Left ventricle myocardium inferior (tissue), 1 donor: ENCODE results near the gene DTX3L. TPM values are rescaled to one million over a fixed set of nuclear protein-coding genes. Genes with fewer than 3 reads are reported as not detected.

Source experiments
- DNase-seq: peaks from one replicate; pipeline ENCODE4 v3.0.0-alpha.2; 2020
- H3K27ac ChIP-seq: fragments of 200-600 bp; replicated peaks from 2 replicates; pipeline ENCODE4 v1.8.0; 2021
- H3K27me3 ChIP-seq: fragments of 200-600 bp; 2 replicates; pipeline ENCODE4 v1.8.0; 2021; ENCODE audit warnings: low read depth
- H3K36me3 ChIP-seq: fragments of 200-600 bp; 2 replicates; pipeline ENCODE4 v1.8.0; 2021
- H3K4me1 ChIP-seq: fragments of 200-600 bp; 2 replicates; pipeline ENCODE4 v1.8.0; 2021
- H3K4me3 ChIP-seq: fragments of 200-600 bp; 2 replicates; pipeline ENCODE4 v1.8.0; 2021; ENCODE audit warnings: mild to moderate bottlenecking, moderate library complexity
- H3K9me3 ChIP-seq: fragments of 200-600 bp; replicated peaks from 2 replicates; pipeline ENCODE4 v1.8.0; 2021
- intact Hi-C: fragments of 100-400 bp; cut with micrococcal nuclease; formaldehyde crosslinking; loops from one replicate; pipeline ENCODE4 v1.11.0; 2022
- long read RNA-seq: library from polyadenylated mRNA; unstranded; transcript quantifications from one replicate; pipeline ENCODE4 v2.0.0, GENCODE V29; 2021
- total RNA-seq: library from RNA; stranded (reverse); fragmentation: NEBNext Ultra II Directional; extraction: Animal tissue kit (Norgen Biotek cat#: 25700); gene quantifications from one replicate; pipeline ENCODE4 v1.2.1, GENCODE V29; 2021
- TF ChIP-seq, protein P1 (sequence below): fragments of 200-600 bp; IDR thresholded peaks from 2 replicates; pipeline ENCODE4 v1.8.0; 2021; ENCODE audit warnings: antibody characterized with exemption, mild to moderate bottlenecking, borderline replicate concordance
- donor health status: DM: no; HTN: yes; CAD: no; lungs with severe emphysema.

Gene DTX3L
- total RNA-seq, result 13.6 TPM
- long read RNA-seq, full-length matches to known transcripts, result 4 of 12 reads
- long read RNA-seq, partial matches to known transcripts, result 0 of 12 reads
- long read RNA-seq, other reads (novel, unspliced or antisense), result 8 of 12 reads

DNA sequence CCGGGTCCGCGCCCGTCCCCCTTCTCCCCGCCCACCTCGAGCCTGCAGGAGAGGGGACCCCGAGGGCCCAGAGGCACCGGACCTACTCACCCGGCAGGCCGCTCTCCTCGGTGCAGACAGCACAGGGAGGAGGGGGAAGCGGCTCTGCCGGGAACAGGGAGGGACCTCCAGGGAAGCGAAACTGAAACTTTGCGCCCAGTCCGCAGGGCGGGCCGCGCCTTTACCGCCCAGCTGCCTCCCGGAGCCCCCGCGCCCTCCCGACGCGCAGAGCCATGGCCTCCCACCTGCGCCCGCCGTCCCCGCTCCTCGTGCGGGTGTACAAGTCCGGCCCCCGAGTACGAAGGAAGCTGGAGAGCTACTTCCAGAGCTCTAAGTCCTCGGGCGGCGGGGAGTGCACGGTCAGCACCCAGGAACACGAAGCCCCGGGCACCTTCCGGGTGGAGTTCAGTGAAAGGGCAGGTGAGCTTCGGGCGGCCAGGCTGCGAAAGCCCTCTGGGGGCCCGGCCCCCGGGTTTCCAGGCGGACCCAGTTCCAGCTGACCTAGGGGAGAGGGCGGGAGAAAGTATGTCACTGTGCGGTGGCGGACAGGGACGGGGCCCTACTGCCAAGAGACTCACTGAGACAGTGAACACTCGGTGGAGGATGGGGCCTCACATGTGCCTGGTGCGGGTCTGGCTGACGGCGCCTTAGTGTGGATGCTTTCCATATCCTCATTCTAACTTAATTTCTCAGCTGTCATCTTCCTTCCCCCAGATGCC lies at the start of gene DTX3L, which contains the start of gene PARP9:
Gene DTX3L, plus strand, starts transcription at position 184 of the 758 bp plus-strand sequence. Its CDS starts 89 bp downstream, at position 273.
Gene PARP9, minus strand, starts transcription at position 146 of the 758 bp plus-strand sequence. CDS start 4,680 bp downstream, outside the sequence.
- peak; percentile 86 for DNase-seq
- H3K9me3 ChIP-seq, result no peaks in the 10 kb centered on the region
- H3K27me3 ChIP-seq, result no peaks in the 10 kb centered on the region
- TF ChIP-seq, protein P1, sequence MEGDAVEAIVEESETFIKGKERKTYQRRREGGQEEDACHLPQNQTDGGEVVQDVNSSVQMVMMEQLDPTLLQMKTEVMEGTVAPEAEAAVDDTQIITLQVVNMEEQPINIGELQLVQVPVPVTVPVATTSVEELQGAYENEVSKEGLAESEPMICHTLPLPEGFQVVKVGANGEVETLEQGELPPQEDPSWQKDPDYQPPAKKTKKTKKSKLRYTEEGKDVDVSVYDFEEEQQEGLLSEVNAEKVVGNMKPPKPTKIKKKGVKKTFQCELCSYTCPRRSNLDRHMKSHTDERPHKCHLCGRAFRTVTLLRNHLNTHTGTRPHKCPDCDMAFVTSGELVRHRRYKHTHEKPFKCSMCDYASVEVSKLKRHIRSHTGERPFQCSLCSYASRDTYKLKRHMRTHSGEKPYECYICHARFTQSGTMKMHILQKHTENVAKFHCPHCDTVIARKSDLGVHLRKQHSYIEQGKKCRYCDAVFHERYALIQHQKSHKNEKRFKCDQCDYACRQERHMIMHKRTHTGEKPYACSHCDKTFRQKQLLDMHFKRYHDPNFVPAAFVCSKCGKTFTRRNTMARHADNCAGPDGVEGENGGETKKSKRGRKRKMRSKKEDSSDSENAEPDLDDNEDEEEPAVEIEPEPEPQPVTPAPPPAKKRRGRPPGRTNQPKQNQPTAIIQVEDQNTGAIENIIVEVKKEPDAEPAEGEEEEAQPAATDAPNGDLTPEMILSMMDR, result no peak
- H3K4me1 ChIP-seq, result peaks cover 56% of the 10 kb centered on the region
- peaks cover 36% of the 10 kb centered on the region for H3K36me3 ChIP-seq
- intact Hi-C loops, result loop anchor here (5.0 kb wide), 1 partner anchor 113 kb away; no protein-coding TSS in a partner anchor
- peak within 1 kb of the TSS; percentile 86 for H3K4me3 ChIP-seq
- H3K27ac ChIP-seq, result peak within 1 kb of the TSS; percentile 95

DNA sequence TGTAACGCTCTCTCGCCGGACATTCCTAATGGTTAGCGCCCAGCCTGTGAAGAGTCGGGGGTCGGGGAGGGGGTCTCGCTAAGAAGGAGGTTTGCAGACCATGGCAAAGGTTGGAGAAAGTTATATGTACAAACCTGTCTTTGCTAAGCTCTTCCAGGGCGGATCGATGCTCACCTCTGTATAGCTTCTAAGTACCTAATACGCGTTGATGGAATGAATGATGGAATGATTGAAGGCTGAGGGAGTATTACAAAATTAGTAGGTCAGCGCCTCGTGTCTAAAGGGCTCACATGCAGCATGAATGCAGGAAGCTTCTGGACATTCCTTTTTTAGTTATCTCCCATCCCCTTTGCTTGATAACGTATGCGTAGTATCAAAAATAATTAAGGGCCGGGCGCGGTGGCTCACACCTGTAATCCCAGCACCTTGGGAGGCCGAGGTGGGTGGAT lies 49.1 kb upstream of the DTX3L start:
- Histone ChIP-seq H3K4me1 (peaks cover 48% of the 10 kb centered on the region), H3K4me3 (peak overlapping the region; percentile 95), H3K9me3 (peaks cover 2% of the 10 kb centered on the region), H3K27me3 (no peaks in the 10 kb centered on the region), H3K27ac (peak overlapping the region; percentile 98), H3K36me3 (no peaks in the 10 kb centered on the region)
- intact Hi-C loops, result no loop called here
- TF ChIP-seq, protein P1, result no peak
- DNase-seq, result no peak

DNA sequence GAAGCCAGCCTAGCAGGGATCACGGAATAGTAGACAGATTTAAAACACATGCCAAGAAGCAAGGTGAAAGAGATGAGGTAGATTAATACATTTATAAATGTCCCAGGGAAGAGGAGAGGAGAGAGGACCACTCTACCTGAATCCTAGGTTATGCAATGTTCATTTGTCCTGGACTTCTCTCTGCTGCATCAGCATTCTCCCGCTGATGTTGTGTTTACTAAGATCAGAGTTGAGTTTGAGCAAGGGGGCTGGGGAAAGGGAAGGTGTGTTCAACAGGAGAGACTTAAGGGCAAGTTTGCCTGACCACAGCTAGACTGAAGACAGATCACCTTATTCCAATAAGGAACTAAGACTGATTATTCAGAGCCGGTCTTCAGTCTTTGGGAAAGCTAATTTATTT lies 48.3 kb upstream of the DTX3L start:
- peaks cover 40% of the 10 kb centered on the region for H3K4me1 ChIP-seq
- TF ChIP-seq, protein P1, result no peak
- H3K27ac ChIP-seq, result no peak overlapping the region
- no peak overlapping the region for H3K4me3 ChIP-seq
- H3K9me3 ChIP-seq, result no peaks in the 10 kb centered on the region
- intact Hi-C loops, result no loop called here
- no peak for DNase-seq
- H3K27me3 ChIP-seq, result no peaks in the 10 kb centered on the region
- H3K36me3 ChIP-seq, result no peaks in the 10 kb centered on the region

DNA sequence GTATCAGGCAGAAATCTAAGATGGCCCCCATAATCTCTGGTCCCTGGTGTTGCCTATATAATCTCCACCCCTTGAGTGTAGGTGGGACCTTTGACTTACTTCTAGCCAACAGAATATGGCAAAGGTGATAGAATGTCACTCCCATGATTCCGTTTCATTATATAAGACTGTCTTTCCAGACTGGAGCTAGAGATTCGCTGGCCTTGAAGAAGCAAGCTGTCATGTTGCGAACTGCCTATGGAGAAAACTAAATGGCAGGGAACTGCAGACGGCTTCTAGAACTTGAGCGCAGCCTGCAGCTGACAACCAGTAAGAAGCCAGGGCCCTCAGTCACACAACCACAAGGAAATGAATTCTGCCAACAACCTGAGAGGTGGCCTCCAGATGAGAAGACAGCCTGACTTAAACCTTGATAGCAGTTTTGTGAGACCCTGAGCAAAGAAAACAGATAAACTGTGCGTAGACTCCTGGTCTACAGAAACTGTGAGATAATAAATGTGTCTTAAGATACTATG lies 47.2 kb upstream of the DTX3L start:
- TF ChIP-seq, protein P1, result no peak
- no peak overlapping the region for H3K4me3 ChIP-seq
- intact Hi-C loops, result no loop called here
- DNase-seq, result no peak
- H3K4me1 ChIP-seq, result peaks cover 30% of the 10 kb centered on the region
- no peak overlapping the region for H3K27ac ChIP-seq
- H3K36me3 ChIP-seq, result no peaks in the 10 kb centered on the region
- no peaks in the 10 kb centered on the region for H3K27me3 ChIP-seq
- no peaks in the 10 kb centered on the region for H3K9me3 ChIP-seq

DNA sequence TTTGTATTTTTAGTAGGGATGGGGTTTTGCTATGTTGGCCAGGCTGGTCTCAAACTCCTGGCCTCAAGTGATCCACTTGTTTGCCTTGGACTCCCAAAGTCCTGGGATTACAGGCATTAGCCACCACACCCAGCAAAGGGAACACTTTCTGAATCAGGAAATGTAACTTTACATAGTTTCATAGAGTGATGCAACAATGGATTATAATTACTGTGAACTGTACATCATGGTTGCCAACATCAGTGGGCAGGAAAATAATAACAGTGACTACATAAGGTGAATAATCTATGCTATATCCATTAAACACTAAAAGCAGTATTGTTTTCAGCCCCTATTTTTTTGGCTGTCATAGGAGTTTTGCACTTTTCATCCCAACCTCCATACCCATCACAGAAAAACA lies 44.4 kb upstream of the DTX3L start:
- intact Hi-C loops, result no loop called here
- no peak for DNase-seq
- Histone ChIP-seq H3K4me1 (peaks cover 5% of the 10 kb centered on the region), H3K4me3 (no peak overlapping the region), H3K9me3 (no peaks in the 10 kb centered on the region), H3K36me3 (no peaks in the 10 kb centered on the region), H3K27me3 (no peaks in the 10 kb centered on the region), H3K27ac (no peak overlapping the region)
- TF ChIP-seq, protein P1, result no peak
